ENCODE measurements around the gene AIP. TPM values are rescaled to one million over a fixed set of nuclear protein-coding genes. Genes with fewer than 3 reads are reported as not detected.
A peak's percentile ranks its signal among the peaks of the same experiment; 100 is the strongest.

The AIP gene
- total and polyA plus RNA-seq, 2 of the 8 experiments (the other 6 are each of a cell fraction or from before 2014, with no cell fraction given) = 29.8 to 54.4 TPM

DNA sequence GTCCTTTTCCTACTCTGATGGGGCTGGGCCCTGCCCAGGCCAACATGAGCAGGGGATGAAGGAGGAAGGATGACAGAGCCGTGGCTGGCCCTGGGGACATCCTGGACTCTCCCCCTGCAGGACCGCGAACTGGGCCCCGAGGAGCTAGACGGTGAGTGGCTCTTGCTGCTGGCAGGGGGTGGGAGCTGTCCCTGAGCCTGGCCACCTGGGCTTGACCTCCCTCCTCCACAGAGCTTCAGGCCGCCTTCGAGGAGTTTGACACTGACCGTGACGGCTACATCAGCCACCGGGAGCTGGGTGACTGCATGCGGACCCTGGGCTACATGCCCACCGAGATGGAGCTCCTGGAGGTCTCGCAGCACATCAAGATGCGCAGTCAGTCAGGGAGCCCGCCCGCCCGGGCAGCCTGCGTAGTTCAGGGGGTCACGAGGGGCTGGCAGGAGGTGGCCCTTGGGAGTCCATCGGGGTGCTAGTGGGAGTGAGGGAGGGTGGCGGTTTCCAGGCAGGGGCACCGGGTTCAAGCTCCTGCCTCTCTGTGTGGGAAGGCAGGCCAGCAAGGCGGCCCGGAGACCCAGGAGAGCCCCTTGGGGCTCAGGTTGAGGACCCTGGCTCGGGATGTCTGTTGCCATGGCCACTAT lies 26.6 kb upstream of the AIP start:
- H3K14ac ChIP-seq (ENCODE audit: insufficient read length) = no peak overlapping the region
- H3K4me1 ChIP-seq (replicated peaks in 1 of 4; ENCODE audit: control insufficient read depth in 3 of 4, insufficient read depth in 4 of 4, low read length in 3 of 4) = no peaks in the 10 kb centered on the region
- no peak for TF ChIP-seq JUN (IDR thresholded peaks at IDR 0.05; ENCODE audit: low read depth, low read length)
- no peak for TF ChIP-seq ASH2L (IDR thresholded peaks at IDR 0.05; ENCODE audit: low read length)
- no peak for TF ChIP-seq CBX8 (IDR thresholded peaks at IDR 0.05; ENCODE audit: borderline replicate concordance, low read depth, low read length)
- no peak for TF ChIP-seq TAF7 (optimal IDR thresholded peaks at IDR 0.05; ENCODE audit: borderline replicate concordance, low read depth, low read length)
- no peak for TF ChIP-seq RXRA (IDR thresholded peaks at IDR 0.05; ENCODE audit: insufficient read depth, low read depth, low read length)
- no peak for TF ChIP-seq CHD2 (IDR thresholded peaks at IDR 0.05; ENCODE audit: low read length)
- no peak for TF ChIP-seq FOSL1 (IDR thresholded peaks at IDR 0.05; ENCODE audit: insufficient read depth, low read depth, low read length)
- TF ChIP-seq HDAC2 (IDR thresholded peaks at IDR 0.05; ENCODE audit: borderline replicate concordance in 1 of 2, low read depth in 2 of 2, low read length in 2 of 2) = no peak
- TF ChIP-seq BACH1 (IDR thresholded peaks at IDR 0.05; ENCODE audit: low read length) = no peak
- no peak for TF ChIP-seq KDM4A (IDR thresholded peaks at IDR 0.05; ENCODE audit: low read depth, low read length, severe bottlenecking)
- TF ChIP-seq HDAC6 (IDR thresholded peaks at IDR 0.05; ENCODE audit: low read depth, low read length) = no peak
- no peak for TF ChIP-seq PHF8 (conservative IDR thresholded peaks at IDR 0.05; ENCODE audit: low read depth, low read length)
- TF ChIP-seq RAD21 (IDR thresholded peaks at IDR 0.05 in 1 of 2, conservative IDR thresholded peaks at IDR 0.05 in 1 of 2; ENCODE audit: low read depth in 2 of 2, low read length in 2 of 2) = no peak

More for the DNA sequence above, 26.6 kb upstream of the AIP start:
- no peaks in the 10 kb centered on the region for H3K9me3 ChIP-seq (ENCODE audit: insufficient read depth in 2 of 2, low read depth in 1 of 2, low read length in 1 of 2)
- no peak overlapping the region for H2BK15ac ChIP-seq (ENCODE audit: low read length)
- H3K4ac ChIP-seq (replicated peaks; ENCODE audit: insufficient read length, low read depth, low read length) = no peak overlapping the region
- H4K8ac ChIP-seq (ENCODE audit: extremely low read depth, insufficient read depth, low read length) = peak overlapping the region; percentile 36; the same call in 1 of the 2 replicates
- no peak overlapping the region for H2BK20ac ChIP-seq (ENCODE audit: low read length)
- no peak overlapping the region for H2BK120ac ChIP-seq (replicated peaks; ENCODE audit: low read depth, low read length)
- no peak overlapping the region for H2AFZ ChIP-seq (ENCODE audit: low read length)
- H4K91ac ChIP-seq (replicated peaks; ENCODE audit: insufficient read length, low read length) = no peak overlapping the region
- H2AK5ac ChIP-seq (ENCODE audit: low read depth, low read length) = no peak overlapping the region
- H3K18ac ChIP-seq (ENCODE audit: extremely low read depth, low read length) = no peak overlapping the region
- ChIA-PET POLR2A (ENCODE audit: partially characterized antibody) (interaction anchor here (0.5 to 4.3 kb wide), 8 partner anchors 10 to 425 kb away, joined by 3 to 27 read pairs (median 3); partner anchors contain the start of genes PTPRCAP and RPS6KB2), CTCF (ENCODE audit: partially characterized antibody) (interaction anchor here (1.0 to 2.7 kb wide), 3 partner anchors 18 to 105 kb away, joined by 3 to 10 read pairs (median 3); partner anchors contain the start of gene PTPRCAP)
- no peaks in the 10 kb centered on the region for H3K23me2 ChIP-seq (ENCODE audit: low read depth, low read length)
- H3K79me2 ChIP-seq (ENCODE audit: control insufficient read depth in 1 of 2, insufficient read depth in 2 of 2, low read length in 2 of 2) = no peaks in the 10 kb centered on the region
- no peaks in the 10 kb centered on the region for H3K36me3 ChIP-seq (ENCODE audit: control insufficient read depth in 2 of 4, insufficient read depth in 4 of 4, low read length in 3 of 4)
- no peaks in the 10 kb centered on the region for H4K20me1 ChIP-seq (replicated peaks in 1 of 2; ENCODE audit: control insufficient read depth in 1 of 2, insufficient read depth in 2 of 2, low read length in 2 of 2)
- H3K9ac ChIP-seq (replicated peaks in 1 of 4; ENCODE audit: extremely low read depth in 1 of 4, low read depth in 3 of 4, low read length in 3 of 4) = no peak overlapping the region
- H3K4me3 ChIP-seq (ENCODE audit: extremely low read depth in 1 of 4, insufficient read depth in 2 of 4, low read depth in 3 of 4, low read length in 4 of 4) = no peak overlapping the region
- H3K79me1 ChIP-seq (ENCODE audit: low read depth, low read length) = no peaks in the 10 kb centered on the region
- FAIRE-seq (no peak), DNase-seq (ENCODE audit: low read depth in 1 of 2, low spot score in 2 of 2) (no peak)
- no peak overlapping the region for H3K23ac ChIP-seq (ENCODE audit: insufficient read length)
- H2BK12ac ChIP-seq (ENCODE audit: low read depth, low read length) = no peak overlapping the region
- no peaks in the 10 kb centered on the region for H3K27me3 ChIP-seq (replicated peaks in 1 of 4; ENCODE audit: control insufficient read depth in 3 of 4, extremely low read depth in 1 of 4, insufficient read depth in 3 of 4, low read length in 3 of 4)
- H3K4me2 ChIP-seq (ENCODE audit: insufficient read depth in 1 of 2, low read depth in 2 of 2, low read length in 2 of 2) = no peak overlapping the region
- no peak overlapping the region for H4K5ac ChIP-seq (ENCODE audit: insufficient read length, low read depth, low read length)
- no peak overlapping the region for H2BK5ac ChIP-seq (ENCODE audit: low read depth, low read length)
- no peak overlapping the region for H3K27ac ChIP-seq (ENCODE audit: low read depth, low read length)
- 89% methylated on average over 23 of the region's 25 CpGs; no CpG with 5 or more reads in 1 of the 2 experiments for WGBS, 2 experiments (ENCODE audit: extremely low coverage in 1 of 2, insufficient coverage in 1 of 2, insufficient read length in 1 of 2, insufficient replicate concordance in 2 of 2, low coverage in 1 of 2, low lambda C conversion rate in 2 of 2, missing lambda C conversion rate in 1 of 2)
- no peak overlapping the region for H3K56ac ChIP-seq (replicated peaks; ENCODE audit: insufficient read length, low read depth, low read length)

All from H1 (cell line).